IMR-90 (cell line): ENCODE results near the gene ERC2.

Experiments used
- CEBPB ChIP-seq: IDR thresholded peaks from 2 replicates; pipeline ENCODE4 v1.6.1; 2012; ENCODE audit warnings: low read depth, low read length, improper control_type of control experiment
- CHD1 ChIP-seq: IDR thresholded peaks from 2 replicates; pipeline ENCODE4 v1.6.1; 2012; ENCODE audit warnings: low read depth, low read length, improper control_type of control experiment
- CTCF ChIP-seq: conservative IDR thresholded peaks from 2 replicates; pipeline ENCODE4 v1.5.1; 2012; ENCODE audit warnings: mild to moderate bottlenecking, low read depth, low read length, improper control_type of control experiment
- MAFK ChIP-seq: IDR thresholded peaks from 2 replicates; pipeline ENCODE4 v1.6.1; 2012; ENCODE audit warnings: low read depth, low read length, improper control_type of control experiment
- MAZ ChIP-seq: IDR thresholded peaks from 2 replicates; pipeline ENCODE4 v1.6.1; 2012; ENCODE audit warnings: low read depth, mild to moderate bottlenecking, low read length, improper control_type of control experiment, moderate library complexity, borderline replicate concordance
- MXI1 ChIP-seq: IDR thresholded peaks from 2 replicates; pipeline ENCODE4 v1.6.1; 2012; ENCODE audit warnings: low read depth, mild to moderate bottlenecking, low read length, moderate library complexity, borderline replicate concordance
- NFE2L2 ChIP-seq: fragments of 150-350 bp; IDR thresholded peaks from 2 replicates; pipeline ENCODE4 v1.6.1; 2016; ENCODE audit warnings: low read depth, mild to moderate bottlenecking, low read length
- POLR2A ChIP-seq: IDR thresholded peaks from 2 replicates; pipeline ENCODE4 v1.6.1; 2012; ENCODE audit warnings: mild to moderate bottlenecking, low read depth, low read length
- RAD21 ChIP-seq: IDR thresholded peaks from 2 replicates; pipeline ENCODE4 v1.6.1; 2012; ENCODE audit warnings: low read length, improper control_type of control experiment
- RFX5 ChIP-seq: IDR thresholded peaks from 2 replicates; pipeline ENCODE4 v1.8.0; 2012; ENCODE audit warnings: low read depth, mild to moderate bottlenecking, low read length, moderate library complexity
- SMC3 ChIP-seq: fragments of 150-350 bp; IDR thresholded peaks from 2 replicates; pipeline ENCODE4 v1.6.1; 2016; ENCODE audit warnings: low read depth, mild to moderate bottlenecking, antibody characterized with exemption, low read length, moderate library complexity
- TF ChIP-seq, protein P1 (sequence below): fragments of 150-350 bp; IDR thresholded peaks from 2 replicates; pipeline ENCODE4 v1.6.1; 2017; ENCODE audit warnings: mild to moderate bottlenecking, antibody characterized with exemption, low read length, low read depth

DNA sequence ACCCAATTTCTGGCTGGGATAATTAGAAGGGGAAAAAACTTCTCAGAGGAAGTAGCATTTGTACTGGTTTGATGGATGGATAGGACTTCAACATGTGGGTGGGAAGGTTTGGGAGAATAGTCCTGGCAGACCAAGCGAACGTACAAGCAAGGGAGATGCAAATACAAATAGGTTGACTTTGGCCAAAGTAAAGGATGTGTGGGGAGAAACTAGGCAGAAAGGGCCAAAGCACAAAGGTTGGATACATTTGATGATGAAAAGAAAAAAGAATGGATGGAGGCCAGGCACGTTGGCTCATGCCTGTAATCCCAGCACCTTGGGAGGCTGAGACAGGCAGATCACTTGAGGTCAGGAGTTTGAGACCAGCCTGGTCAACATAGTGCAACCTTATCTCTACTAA, 63.4 kb downstream of the ERC2 start:
- TF ChIP-seq CTCF (no peak), POLR2A (no peak), SMC3 (no peak), MAZ (no peak), RFX5 (no peak), MXI1 (no peak), CHD1 (no peak), MAFK (no peak), NFE2L2 (no peak), RAD21 (no peak), CEBPB (no peak)
- TF ChIP-seq, protein P1, sequence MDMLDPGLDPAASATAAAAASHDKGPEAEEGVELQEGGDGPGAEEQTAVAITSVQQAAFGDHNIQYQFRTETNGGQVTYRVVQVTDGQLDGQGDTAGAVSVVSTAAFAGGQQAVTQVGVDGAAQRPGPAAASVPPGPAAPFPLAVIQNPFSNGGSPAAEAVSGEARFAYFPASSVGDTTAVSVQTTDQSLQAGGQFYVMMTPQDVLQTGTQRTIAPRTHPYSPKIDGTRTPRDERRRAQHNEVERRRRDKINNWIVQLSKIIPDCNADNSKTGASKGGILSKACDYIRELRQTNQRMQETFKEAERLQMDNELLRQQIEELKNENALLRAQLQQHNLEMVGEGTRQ = no peak
